Uterus (tissue), 2 donors: Measurements from ENCODE around the gene SLC44A3.

Source experiments
- POLR2A ChIP-seq, 2 donors: fragments of 450-650 bp; IDR thresholded peaks; one replicate each; pipeline ENCODE4 v1.6.1; 2016; ENCODE audit warnings: antibody characterized with exemption in 2 of 2, mild to moderate bottlenecking in 1 of 2, moderate library complexity in 1 of 2
- TF ChIP-seq, protein P1 (sequence below), 4 experiments: fragments of 200-600 bp in 2 of 4; fragments of 450-650 bp in 2 of 4; sonication (generic) in 2 of 4; IDR thresholded peaks; one replicate each; pipeline ENCODE4 v1.5.1; 2016 to 2019; ENCODE audit warnings: antibody characterized with exemption in 4 of 4, mild to moderate bottlenecking in 2 of 4, moderate library complexity in 1 of 4

DNA sequence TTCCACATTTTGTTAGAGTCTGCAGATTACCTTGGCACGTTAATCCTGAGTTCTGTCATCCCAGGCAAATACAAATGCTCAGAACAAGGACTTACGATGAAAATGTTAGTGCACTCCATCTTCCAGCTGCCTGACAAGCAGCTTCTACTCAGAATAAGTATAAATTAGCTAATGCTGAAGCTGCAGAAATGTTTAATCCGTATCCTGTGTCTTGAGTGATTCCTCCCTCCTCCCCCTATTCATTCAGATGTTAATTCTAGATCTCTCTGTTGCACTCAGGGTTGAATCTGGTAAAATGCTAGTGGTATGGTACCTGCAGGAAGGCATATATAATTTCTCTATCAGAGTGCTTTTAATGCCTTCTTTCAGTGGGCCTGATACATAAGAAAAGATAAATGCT, 66.9 kb downstream of the SLC44A3 start:
- TF ChIP-seq POLR2A (IDR thresholded peaks at IDR 0.05), result no peak
- TF ChIP-seq, protein P1, sequence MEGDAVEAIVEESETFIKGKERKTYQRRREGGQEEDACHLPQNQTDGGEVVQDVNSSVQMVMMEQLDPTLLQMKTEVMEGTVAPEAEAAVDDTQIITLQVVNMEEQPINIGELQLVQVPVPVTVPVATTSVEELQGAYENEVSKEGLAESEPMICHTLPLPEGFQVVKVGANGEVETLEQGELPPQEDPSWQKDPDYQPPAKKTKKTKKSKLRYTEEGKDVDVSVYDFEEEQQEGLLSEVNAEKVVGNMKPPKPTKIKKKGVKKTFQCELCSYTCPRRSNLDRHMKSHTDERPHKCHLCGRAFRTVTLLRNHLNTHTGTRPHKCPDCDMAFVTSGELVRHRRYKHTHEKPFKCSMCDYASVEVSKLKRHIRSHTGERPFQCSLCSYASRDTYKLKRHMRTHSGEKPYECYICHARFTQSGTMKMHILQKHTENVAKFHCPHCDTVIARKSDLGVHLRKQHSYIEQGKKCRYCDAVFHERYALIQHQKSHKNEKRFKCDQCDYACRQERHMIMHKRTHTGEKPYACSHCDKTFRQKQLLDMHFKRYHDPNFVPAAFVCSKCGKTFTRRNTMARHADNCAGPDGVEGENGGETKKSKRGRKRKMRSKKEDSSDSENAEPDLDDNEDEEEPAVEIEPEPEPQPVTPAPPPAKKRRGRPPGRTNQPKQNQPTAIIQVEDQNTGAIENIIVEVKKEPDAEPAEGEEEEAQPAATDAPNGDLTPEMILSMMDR (IDR thresholded peaks at IDR 0.05), result no peak
